NOMO-1 treated with dmso at 0.1 percent for 144 hours (cell line): ENCODE data around the gene CDH13.

Source experiments
- DNase-seq: peaks from one replicate; lab custom pipeline; 2025; ENCODE audit not compliant: unreplicated experiment; lab: John Stamatoyannopoulos, UW

CDH13 gene

GRCh38 chr16:82625066-82625968, 1.5 kb upstream of the CDH13 start:
- DNase-seq = no peak

GRCh38 chr16:82628088-82628423, 1.3 kb downstream of the CDH13 start:
- DNase-seq = no peak

GRCh38 chr16:82628711-82629110, 1.9 kb downstream of the CDH13 start:
- no peak for DNase-seq

DNA sequence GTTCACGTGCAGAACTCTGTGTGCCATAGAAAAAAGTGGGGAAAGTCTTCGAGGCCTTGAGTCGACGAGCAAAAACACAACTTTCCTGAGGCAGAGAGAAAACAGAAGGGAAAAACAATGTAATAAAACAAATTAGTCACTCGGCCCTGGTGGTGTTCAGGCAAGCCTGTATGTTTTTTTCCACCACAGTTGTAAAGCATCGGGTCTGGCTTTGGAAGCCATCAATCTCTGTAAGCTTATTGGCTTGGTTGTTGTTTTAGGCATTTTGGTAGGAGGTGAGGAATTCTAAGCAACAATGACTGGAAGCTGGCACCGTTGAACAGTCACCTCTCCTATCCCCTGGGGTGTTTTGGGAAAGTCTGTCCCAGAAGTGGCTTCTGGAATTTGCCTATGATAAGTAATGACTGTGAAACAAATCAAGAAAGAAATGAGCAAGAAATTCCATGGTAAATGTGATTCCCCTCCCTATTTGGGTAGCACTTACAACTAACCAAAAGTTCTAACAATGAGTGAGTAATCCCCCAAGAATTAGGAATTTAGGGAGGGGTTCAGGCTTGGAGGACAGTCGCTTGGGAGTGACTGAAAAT, 2.8 kb downstream of the CDH13 start:
- no peak for DNase-seq

DNA sequence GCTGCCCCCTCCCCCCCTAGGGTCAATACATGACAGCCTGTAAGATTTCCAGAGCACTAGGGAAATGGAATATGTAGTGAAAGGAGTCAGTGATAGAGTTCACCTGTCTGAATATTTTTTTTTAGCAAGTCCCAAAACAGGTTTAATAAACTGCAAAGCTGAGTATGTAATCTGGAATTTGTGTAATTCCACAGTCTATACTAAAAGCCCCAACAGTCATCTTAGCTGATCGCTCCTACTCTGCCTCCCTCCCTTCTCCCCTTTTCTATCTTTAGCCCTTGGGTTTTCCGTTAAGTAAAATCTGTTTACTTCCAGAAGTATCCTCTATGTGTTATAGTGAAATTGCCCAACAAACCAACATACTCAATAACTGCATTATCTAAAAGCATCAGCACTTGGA, 3.5 kb downstream of the CDH13 start:
- DNase-seq = no peak

DNA sequence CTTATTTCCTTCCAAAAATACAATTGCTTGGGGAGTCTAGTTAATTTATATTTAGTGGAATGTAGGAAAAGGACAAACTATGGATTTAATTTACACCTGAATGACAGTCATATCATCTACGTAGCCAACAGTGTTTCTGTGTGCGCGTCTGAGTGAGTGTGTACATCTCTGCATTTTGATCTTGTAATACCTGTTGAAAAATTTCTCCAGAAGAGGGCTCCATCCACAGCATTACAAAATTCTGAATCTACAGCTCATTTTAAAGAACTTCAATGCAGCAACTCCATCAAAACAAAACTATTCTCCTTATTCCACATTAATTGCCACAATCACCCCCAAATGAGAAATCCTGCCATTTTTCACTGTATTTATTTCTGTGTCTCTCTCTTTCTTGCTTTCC, 3.9 kb downstream of the CDH13 start:
- no peak for DNase-seq

DNA sequence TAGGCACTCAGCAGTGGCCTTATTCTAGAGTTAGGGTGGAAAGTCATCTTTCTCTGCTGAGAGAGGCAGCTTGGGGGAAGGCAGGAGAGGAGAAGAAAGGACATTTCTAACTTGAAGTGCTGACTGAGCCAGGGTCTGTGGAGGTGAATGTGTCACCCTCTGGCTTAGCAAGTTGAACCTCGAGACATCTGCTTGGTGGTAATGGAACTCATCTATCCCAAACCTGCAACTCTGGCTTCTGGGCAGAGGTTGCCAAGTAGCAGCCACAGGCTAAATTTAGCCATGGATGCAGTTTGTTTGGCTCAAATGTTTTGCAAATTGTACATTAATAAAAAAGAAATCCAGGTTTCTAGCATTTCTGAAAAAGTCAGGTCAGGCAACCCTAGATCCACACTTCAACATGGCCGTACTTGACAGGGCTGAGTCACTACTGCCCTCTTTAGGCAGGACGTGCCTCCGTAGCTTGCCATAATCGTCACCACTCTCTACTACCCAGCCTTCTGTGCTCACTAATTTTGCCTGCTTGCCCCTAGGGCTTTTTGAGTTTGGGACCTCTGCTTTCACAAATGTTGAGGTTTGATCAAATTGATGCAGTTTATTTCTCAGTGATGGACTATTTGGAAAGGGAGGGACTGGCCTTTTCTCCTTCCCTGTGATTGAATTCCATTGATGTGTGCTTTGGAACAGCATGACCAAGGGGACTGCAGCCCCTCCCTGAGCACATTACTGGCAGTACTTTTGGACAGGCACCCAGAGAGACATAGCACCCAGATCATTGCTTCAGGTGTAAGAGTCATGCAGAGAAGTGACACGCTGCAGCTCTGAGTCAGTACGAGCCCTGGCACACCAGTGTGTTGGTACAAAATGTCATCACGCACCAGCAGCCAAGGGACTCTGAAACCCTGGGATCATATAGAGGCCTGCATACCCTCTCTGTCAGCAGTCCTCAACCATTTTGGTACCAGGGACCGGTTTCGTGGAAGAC, 5.2 kb downstream of the CDH13 start:
- no peak for DNase-seq

- no peak for DNase-seq
Observed at GRCh38 chr16:82633964-82634600, 7.3 kb downstream of the CDH13 start.

DNA sequence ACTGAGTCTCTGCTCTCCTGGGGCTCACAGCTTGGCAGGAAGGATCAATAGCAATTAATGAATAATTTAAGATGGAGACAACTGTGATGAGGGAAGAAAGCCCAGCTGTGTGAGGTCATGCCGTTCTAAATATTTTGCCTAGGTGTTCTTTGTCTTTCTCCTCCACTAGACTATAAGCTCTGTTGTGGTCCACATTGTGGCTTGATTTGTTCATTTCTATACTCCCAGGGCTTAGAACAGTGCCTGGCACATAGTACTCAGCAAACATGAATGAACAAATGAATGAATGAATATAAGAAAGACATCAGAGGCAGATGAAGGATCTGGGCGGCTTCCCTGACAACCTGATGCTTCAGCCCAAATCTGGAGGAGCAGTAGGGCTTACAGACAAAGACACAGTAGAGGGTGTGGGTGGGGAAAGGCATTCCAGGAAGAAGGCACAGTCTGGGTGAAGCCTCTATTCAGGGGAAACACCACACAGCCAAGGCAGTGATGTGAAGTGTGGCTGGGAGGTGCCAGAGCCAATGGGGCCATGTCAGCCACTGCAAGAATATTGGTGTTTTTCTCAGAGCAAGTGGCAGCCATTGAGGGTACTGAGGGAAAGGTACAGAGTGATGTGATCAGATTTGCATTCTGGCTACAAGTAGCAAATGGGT, 8.3 kb downstream of the CDH13 start:
- DNase-seq = no peak

- DNase-seq = no peak
Observed at GRCh38 chr16:82636485-82636884, 9.7 kb downstream of the CDH13 start.

DNA sequence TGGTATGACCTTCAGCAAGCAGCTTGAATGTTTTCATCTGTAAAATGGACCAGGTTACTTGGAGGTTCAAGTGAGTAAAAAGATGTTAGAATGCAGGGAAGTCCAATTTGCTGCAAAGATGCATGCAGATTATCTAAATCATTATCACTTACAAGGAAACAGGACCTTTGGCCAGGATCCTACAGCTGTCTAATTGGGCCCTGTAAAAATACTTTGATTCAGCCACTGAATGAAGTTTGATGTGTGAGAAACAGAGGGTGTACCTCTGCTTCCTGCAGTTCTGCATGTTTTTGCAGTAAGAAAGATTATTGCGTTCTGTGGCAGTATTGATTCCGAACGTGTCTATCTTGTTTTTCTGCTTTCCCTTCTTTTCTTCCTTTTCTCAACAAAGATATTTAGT, 10.2 kb downstream of the CDH13 start:
- no peak for DNase-seq

DNA sequence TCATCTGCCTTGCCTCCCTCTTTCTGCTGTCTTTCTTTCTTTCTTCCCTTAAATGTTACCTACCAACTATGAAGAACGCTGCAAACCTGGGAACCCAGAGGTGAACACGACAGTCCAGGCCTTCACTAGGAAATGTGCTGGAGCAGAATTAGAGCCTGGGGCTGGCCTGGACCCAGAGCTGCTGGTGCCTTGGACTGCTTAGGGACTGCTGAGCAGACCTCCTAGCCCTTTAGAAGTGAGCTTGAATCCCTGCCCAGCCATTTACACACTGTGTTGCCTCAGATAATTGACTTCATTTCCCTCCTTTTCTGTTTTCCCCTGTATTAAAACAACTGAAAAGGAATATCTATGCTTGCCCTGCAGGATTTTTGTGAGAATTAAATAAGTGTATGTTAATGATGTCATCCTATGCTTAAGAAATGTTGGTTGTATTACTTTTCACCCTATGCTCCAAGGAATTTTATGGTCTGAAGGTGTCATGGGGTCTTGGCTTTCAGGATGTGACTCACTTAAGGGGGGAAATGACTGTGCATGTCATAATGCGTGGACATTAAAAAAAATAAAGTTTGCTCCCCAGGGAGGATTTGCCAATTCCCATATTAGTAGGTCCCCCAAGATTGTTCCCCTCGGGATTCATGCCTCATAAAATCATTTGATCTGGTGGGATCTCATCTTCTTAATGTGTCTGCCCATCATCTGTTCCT, 11.5 kb downstream of the CDH13 start:
- DNase-seq = no peak

- DNase-seq = no peak
Observed at GRCh38 chr16:82639263-82639662, 12.5 kb downstream of the CDH13 start.

DNA sequence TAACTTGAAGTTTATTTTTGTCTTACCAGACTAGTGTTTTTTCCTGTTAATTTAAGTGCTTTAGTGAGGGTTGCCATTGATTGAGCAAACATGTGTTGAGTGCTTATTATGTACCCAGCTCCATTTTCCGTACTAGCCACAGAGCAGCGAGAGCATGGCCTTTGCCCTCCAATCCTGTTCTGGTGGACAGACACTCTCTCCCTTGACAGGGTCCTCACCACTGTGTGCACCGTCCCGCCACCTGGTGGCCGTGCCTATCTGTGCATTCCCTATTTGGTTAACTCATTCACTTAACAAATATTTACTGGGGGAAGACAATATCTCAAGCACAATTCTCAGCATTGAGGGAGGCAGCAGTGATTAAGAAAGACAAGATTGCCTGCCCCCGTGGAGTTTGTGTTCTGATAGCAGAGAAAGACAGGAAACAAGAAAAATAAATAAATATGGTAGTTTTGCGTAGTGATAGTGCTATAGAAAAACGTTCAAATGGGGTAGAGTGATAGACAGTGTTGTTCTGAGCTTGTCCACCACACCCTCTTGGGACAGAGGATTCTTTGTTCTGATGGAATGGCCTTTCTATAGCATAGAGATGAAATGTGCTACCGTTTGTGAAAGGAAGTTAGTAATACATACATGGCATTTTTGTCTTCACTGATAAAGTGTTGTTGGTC, 13.0 kb downstream of the CDH13 start:
- DNase-seq = no peak

DNA sequence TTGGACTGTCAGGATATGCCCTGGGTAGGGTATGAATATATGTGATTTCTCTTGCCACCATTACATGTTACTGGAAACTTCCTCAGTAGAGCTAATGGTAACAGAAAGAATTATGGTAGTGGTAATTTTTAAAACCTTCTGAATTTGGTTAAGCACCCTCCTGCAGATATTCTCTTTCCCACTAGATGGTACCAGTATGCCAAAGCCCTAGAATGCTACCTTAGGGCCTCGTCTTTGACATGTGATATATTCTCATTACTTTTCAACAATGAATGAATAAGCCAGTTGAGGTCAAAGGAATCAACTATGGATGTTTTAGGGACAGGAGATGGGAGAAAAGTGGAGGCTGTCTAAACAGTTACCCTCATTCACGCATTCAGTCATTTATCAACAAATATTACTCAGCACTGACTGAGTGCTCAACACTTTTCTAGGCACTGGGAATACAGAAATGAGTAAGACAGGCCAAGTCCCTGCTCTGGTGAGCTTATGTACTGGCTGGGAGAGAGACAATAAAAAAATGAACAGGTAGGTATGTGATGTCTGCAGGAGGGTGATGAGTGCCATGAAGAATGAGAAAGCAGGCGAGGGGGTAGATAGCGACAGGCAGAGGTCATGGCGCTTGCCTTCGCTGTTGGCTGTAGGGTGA, 14.7 kb downstream of the CDH13 start:
- no peak for DNase-seq

GRCh38 chr16:82643136-82643535, 16.4 kb downstream of the CDH13 start:
- no peak for DNase-seq

- DNase-seq = no peak
Observed at GRCh38 chr16:82643936-82644630, 17.3 kb downstream of the CDH13 start.

- DNase-seq = no peak
Observed at GRCh38 chr16:82646504-82646903, 19.7 kb downstream of the CDH13 start.
